NCI-H2029 treated with DMSO at 0.1 percent for 48 hours (cell line): ENCODE measurements around the gene SLC7A10.

ENCODE experiments used
- DNase-seq: peaks from one replicate; lab custom pipeline; 2025; lab: John Stamatoyannopoulos, UW

Gene SLC7A10

DNA sequence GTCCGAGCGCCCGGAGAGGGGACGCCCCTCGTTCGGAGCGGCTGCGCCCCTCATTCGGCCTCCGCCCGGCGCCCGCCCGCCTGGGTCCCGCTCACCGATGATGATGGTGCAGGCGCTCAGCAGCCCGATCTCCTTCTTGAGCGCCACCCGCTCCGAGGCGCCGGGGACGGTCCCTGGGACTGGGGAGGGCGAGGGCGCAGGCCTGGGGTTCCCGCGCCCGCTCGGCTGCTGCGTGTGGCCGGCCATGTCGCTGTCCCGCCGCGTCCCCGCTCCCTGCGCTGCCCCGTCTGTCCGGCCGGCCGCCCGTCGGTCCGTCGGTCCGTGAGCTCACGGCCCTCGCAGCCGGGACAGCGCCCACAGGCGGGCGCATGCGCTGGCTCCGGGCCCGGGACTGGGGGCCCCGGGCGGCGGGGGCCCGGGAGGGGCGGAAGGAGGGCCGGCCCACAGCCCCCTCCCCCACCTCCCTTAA lies at the start of gene SLC7A10:
Gene SLC7A10 (minus strand): TSS at position 393 of the 469 bp plus-strand sequence. CDS start 147 bp downstream, at position 246.
- DNase-seq: no peak

DNA sequence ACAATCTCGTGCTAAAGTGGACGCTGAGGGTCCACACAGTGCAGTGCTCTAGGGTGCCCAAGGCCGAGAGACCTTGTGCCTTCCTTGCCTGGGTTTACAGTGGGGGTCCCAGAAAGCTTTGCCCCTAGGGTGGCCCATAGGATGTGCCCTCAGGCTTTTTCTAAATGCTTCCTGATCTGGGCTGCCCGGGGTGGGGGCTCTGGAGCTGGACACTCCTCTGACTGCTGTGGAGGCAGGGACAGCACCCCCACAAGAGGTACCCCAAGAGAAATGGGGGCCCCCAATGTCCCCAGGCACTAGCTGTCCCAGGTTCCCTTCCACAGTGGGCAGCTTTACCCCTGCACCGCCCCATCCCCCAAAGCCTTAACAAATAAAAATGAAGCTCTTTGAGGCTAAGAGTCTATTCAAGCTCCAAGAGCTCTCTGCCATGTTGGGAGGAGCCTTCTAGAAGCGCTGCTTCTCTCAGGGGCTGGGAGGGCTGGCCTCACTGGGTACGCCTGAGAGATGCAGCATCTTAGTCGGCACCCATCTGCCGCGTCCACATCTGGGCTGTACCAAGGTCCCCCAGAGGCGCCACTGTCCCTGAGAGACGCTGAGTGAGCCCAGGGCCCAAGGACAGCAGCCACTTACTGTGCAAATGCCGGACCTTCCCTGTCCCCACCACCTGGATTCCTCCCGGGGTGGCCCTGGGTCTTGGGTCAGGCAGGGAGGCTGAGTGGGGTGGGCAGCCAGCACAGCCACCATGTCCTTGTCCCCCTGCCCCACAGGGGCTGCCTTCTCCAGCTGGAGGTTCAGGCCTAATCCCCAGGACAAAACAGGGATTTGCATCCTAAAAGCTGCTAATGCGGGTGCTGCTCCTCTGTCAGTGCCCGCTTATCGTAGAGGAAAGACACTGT lies 49.3 kb upstream of the SLC7A10 start:
- DNase-seq: no peak

DNA sequence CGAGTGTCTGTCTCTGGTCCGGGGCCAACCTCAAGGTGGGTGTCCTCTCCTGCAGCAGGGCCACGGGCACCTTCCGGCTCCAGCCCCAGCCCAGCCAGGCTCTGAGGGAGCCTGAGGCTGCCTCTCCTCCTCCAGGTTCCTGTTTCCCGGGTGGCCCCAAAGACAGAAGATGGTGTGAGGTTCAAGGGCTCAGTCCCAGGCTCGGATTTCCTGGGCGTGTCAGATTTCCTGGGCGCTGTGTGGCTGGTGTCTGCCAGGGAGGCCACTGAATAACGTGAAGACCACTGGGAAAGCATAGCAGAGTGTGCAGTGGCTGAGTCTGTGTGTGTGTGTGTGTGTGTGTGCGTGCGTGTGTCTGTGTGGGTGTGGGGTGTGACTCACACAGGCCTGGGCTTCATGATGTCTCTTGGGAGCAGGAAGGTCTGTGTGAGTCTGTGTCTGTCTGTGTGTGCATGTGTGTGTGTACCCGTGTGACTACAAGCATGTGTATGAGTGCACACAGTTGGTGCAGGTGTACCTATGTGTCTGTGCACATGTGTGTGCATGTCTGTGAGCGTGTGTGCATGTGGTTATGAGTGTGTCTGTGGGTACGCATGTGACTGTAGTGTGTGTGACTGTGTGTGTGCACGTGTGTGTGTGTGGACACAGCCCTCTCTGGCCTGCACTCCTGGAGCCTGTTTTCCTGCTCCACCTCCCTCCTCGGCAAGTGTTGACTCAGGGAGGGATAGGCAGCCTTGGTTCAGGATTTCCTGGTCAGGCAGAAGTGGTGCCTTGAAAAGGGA lies 48.4 kb upstream of the SLC7A10 start:
- peak; percentile 15 for DNase-seq

DNA sequence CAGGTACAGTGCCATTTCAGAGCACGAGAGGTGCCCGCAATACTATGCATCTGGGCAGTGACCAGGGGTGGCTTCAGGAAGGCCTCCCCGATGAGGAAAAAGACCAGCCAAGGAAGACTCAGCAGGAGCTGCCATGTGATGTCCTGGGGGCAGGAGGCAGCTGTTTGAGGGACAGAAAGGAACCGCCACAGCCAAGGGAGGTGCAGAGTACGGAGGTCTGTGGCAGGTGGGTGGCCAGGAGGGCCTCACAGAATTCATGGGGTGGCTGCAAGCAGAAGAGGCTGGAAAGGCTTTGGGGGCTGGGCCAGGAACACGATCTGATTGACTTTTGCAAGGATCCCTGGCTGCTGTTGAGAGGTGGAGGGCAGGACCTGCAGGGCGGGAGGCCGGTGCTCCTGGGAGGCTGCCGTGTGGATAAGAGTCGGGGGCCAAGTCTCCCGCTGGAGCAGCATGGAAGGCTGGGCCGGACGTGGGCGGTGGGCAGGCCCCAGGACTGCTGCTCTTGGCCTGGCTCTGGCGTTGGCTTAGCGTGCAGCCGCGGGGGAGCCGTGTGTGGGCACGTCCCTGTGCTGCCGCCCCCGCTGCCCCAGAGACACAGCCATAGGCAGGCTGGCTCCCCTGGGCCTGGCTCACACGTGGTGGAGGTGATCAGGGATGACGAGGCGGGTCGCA lies 47.6 kb upstream of the SLC7A10 start:
- no peak for DNase-seq

DNA sequence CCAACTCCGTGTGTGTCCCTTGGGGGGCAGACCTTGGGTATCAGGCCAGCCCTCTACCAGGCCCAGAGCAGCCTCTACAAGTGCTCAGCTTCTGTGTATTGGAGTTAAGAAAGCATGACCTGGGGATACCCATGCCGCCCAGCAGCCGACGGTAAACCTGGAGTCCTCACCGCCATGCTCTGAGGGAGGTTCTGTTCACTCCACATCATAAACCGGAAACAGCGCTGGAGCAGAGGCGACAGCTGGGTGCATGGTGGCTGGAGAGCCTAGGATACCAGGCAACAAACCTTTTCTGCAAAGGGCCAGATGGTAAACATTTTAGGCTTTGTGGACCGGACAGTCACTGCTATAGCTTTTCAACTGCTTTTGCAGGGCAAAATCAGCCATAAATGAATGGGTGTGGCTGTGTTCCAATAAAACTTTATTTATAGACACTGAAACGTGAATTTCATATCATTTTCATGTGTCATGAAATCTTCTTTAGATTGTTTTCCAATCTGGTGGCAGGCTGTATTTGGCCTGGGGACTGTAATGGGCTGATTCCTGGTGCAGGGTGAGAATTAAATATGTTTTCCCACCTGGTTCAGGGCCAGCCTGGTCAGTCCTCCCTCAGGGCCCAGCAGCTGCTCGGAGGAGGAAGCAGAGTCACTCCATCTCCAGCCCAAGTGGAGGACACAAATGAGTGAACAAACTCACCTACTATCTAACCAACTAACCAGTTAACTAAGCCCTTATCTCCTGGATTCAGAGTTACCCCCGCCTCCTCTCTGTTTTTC lies 45.8 kb upstream of the SLC7A10 start:
- DNase-seq: no peak

DNA sequence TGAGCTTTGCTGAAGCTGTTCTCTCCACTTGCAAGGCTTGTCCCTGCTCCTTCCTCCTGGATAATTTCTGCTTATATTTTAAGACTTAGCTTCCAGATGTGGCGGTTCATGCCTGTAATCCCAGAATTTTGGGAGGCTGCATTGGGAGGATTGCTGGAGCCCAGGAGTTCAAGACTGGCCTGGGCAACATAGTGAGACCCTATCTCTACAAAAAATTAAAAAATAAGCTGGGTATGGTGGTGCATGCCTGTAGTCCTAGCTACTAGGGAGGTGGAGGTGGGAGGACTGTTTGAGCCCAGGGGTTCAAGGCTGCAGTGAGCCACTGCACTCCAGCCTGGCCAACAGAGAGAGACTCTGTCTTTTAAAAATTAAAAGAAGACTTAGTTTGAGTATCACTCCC lies 45.1 kb upstream of the SLC7A10 start:
- DNase-seq: no peak

DNA sequence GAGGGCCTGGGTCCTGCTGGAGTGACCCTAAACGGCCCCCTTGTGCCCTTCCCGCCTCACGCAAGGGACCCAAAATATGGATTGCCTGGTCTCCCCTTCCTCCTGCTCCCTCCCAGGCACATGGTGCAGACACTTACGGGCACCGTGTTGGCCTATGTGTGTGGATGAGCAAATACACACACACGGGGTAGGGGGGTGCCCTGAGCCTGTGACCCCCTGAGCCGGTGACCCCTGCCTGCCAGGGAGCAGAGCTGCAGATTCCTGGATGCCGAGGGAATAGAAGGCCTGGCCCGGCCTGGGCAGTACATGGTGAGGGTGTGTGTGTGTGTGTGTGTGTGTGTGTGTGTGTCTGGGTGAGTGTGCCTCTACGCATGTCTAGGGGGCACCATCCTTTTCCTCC lies 43.4 kb upstream of the SLC7A10 start:
- no peak for DNase-seq

DNA sequence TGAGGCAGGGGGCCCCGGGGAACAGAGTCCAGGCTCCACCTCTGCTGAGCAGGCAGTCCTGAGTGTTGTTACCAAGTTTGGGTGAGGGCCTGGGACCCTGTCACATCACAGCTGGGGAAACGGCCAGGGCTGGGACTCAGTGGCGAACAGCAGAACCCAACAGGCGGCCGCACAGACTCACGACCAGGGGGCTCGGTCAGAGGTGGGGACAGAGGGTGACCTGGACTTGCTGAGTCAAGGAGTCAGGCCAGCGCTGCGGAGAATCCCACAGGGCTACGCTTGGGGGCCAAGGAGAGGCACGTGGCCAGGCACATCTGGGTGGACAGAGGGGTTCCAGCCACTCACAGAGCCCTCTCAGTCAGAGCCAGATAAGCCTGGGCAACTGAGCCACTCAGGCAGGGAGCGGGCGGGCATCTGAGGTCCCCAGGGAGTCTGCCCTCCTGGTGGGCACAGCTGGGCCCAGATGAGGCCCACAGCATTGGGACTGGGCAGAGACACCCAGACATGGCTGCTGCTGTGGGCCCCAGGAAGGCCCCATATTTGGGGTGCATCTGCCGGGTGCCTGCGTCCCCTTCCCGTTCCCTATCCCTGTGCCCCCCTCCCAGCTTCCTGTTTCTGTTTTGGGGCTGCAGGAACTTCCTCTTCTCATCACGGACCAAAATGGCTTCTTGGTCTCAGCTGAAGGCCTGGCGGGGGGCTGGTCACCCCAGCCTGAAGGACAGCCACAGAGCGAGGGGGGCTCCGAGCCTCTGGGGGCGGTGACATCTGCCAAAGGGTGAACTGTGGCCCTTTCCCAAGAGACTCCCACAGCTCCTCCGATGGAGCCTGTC lies 42.7 kb upstream of the SLC7A10 start:
- no peak for DNase-seq

DNA sequence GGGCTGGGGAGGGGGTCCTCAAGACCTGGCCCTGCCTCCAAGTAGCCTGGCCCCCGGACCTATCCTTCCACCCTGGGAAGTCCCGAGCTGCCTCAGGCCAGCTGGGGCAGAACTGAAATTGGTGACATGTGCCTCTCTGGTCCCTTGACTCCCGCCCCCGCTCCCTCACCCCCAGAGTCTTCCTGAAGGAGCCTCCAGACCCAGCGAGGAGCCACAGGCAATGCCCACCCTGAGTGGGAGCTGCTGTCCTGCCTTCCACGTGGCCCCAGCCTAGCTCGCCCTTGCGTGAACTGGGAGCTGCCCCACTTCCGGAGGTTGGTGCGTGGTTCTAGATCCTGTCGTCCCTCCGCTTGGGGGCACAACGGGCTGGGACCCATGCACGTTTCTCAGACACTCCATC lies 42.1 kb upstream of the SLC7A10 start:
- DNase-seq: no peak

DNA sequence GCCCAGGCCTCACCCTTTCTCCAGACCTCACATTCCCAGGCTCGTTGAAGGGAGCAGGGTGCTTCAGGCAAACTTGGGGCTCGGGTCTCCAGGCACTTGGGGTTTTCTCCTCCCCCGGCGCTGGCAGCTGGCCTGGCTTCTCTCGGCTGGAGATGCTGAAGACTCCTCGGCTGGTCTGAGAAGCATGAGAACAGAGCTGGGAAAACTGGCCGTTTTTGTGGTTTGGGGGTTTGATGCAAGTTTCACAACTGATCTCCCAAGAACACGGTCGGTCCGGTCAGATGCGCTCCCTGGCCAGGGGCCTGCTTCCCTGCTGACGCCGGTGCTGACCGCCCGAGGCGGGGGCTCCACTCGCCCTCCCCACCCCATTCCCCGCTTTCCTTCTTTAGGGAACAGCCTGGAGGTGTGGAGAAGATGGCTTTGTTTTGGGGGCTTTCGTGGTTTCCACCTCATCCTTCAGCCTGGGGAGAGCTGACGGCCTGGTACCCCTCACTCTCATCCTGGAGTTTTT lies 41.4 kb upstream of the SLC7A10 start:
- no peak for DNase-seq

DNA sequence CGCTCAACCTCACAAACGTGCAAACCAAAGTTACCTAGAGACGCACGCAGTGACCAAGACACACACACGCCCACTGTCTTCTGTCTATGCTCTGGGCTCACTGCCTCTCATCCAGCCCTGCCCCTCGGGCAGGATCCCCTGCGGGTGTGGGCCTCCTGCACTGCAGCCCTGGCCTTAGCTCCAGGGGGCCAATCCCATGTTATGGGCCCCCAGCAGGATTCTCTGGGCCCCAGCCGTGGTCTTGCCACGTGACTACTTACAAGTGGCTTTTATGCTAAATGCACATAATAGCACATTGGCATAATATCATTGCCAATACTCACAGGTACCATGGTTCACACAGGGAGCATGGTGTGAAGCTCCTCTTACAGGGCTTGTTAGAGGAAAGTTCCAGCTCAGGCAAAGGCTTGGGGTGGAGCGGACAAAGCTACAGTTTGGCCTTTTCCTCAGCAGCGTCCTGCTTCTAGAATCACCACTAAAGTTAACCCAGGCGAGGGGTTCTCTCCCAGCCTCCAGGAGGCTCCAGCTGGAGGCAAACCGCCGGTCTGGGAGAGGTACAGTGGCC lies 39.3 kb upstream of the SLC7A10 start:
- no peak for DNase-seq

DNA sequence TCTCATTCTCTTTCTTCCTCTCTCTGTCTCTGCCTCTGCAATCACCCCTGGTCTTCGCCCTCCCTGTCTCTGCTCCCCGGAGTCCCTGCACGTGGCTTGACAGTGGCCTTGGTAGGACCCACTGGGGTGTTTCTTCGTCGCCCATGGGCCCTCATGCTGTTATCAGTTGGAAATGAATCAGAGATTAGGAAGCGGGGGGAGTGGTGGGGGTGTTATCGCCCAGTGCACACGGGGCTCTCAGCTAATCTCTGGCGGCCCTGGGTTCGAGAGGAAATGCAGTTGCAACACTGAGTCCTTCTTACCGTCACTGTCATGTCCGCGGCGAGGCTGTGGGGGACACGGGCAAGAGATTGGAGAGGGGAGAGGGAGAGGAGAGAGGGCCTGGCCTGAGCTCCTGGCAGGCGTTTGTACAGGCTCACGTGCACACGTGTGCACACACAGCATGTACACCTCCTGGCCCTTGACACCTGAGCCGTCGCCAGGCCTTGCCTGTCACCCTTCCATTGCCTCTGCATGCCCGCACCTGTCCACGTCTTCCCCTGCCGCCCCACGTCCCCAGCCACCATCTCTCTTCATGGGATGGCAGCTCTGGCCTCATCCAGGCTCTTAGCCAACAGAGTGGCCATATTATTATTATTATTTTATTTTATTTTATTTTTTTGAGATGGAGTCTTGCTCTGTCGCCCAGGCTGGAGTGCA lies 37.8 kb upstream of the SLC7A10 start:
- no peak for DNase-seq

DNA sequence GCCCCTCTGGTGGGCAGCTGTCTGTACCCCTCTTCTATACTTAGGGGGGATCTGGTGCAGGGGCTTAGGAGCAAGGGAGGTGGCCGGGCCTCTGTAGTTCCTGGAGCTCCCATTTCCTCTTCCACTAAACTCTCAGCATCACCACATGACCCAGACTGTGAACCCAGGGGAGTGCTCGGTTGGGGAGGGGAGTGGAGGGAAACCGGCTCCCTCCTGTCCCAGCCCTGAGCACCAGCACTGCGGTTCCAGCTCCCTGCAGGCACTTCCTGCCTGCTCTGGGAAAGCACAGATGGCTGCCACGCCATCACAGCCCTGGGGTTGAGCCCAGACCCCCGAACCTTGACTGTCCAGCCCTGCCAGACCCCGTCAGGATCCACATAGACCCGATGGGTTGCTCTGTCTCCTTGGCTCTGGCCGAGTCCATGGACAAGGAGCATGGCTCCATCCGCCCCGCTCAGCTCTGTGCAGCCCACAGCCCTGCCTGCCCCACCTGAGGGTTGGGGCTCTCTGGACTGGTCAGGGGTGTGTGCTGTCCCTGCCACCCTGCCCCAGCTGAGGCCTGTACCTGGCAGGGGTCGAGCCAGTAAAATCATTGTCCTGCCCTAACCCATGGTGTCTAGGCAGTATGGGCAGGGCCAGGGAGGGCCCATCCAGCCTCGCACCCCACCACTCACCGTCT lies 36.0 kb upstream of the SLC7A10 start:
- no peak for DNase-seq

DNA sequence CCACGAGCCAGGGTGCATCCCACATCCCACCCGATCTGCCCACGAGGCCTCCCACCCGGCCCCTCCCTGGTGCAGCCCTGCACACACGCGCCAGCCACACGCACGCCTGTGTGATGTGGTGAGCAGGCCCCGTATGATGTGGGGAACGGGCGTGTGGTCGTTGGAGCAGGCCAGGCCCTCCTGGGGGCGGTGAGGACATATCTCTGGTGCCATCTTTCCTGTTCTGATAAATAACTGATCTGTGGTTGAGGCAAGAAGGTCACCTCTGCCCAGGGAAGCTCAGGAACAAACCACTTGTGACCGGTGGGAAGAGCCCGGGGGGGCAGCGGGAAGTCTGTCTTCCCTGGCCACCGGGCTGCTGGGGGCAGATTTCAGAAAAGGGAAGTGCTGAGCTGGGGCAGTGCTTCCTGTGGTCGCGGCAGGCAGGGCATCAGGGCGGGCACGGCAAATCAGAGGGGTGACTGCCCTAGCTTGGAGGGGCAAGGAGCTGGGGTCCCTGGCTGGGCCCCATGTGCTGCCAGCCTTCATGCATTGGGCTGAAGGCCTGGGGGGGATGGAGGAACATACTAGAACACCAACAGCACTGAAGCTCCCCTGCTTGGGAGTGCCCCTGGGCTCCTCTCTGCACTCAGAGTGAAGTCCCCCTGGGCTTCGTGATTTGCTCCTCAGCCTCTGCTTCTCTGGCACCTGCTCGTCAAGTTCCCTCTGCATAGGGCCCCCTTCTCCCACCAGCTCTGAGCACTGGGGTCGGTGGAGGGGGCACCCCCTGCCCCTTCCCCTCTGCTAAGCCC lies 35.2 kb upstream of the SLC7A10 start:
- DNase-seq: no peak

DNA sequence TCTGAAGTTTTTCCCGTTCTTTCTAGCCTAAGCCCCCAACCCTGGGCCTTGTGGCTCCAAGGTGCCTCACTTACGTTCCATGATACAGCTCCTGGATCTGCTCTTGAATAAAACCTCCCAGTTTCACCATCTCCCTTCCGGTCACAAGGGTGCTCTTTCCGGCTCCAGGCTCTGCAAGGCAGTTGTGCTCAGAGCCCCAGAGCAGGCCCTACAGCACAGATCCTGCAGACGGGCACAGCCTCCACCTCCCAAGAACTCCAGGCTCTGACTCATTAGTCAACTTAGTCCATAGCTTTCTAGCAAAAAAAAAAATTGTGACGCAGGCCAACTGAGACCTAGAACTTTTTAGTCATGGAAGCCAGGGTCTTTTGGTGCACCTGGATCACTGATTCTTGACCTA lies 33.9 kb upstream of the SLC7A10 start:
- no peak for DNase-seq

DNA sequence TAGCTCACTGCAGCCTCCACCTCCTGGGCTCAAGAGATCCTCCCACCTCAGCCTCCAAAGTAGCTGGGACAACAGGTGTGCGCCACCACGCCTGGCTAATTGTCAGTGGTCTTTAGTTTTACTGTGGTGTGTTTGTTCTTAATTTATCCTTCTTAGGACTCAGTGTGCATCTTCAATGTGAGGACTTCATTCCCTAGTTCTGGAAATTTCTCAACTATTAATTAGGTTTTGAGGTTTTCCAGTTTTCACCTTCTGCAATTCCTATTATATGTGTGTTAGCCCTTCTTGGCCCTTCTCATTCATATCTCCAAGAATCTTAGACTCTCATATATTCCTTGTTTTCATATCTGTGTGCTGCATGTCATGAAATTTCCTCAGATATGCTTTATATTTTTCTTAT lies 32.2 kb upstream of the SLC7A10 start:
- DNase-seq: no peak

DNA sequence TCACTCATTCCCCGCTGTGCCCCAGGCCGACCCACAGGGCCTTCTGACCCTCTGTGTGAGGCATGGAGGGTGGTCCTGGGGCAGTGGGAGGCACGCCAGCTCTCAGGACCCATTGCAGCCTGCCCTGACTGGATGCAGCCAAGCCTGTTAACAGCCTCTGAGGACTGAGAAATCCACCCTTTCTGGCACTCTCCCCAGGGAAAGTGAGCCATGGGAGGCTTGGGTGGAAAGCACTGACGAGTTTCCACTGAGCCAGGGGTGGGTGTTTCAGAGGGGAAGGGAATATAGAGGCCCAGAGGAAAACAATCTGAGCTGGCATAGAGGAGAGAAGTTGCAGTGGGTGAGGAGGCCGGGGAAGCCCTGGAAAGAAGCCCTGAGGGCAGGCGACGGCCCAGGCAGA lies 30.6 kb upstream of the SLC7A10 start:
- no peak for DNase-seq

DNA sequence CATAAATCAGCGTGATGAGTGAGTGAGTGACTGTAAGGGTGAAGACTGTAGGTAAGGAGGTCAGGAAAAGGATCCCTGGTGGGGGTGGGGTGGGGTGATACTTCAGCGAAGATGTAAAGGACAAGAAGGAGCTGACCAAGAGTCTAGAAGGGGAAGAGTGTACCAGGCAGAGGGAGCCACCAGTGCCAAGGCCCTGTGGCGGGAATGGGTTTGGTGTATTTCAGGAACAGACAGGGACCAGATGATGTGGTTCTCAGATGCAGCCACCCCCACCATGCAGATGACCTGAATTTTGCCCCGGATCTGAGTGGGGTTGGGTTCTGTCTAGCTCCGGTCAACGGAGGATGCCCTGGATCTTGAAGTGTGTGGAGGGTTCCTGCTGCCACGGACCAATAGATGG lies 30.1 kb upstream of the SLC7A10 start:
- no peak for DNase-seq
